Neural cell (in vitro differentiated cells): ENCODE data around the gene APOC3. TPM values are rescaled to one million over a fixed set of nuclear protein-coding genes. Genes with fewer than 3 reads are reported as not detected.

Experiments
- H2AFZ ChIP-seq: fragments of 200-600, 300-800 bp; sonication (generic), shearing (Covaris generic); 2 replicates; pipeline ENCODE4 v1.6.0; 2014; ENCODE audit warnings: low read depth, mild to moderate bottlenecking, antibody characterized with exemption, low read length, moderate library complexity
- H3F3A ChIP-seq: fragments of 200-600 bp; shearing (Covaris generic); 2 replicates; pipeline ENCODE4 v1.6.1; 2016; ENCODE audit warnings: mild to moderate bottlenecking, moderate library complexity, mixed read lengths, antibody characterized with exemption, low read length; ENCODE audit not compliant: insufficient read depth, poor library complexity, severe bottlenecking
- H3K27ac ChIP-seq: fragments of 200-600, 300-800 bp; sonication (generic), shearing (Covaris generic); 2 replicates; pipeline ENCODE4 v1.5.1; 2014; ENCODE audit warnings: mild to moderate bottlenecking, low read length, moderate library complexity
- H3K27me3 ChIP-seq: fragments of 300-800, 200-600 bp; sonication (generic), shearing (Covaris generic); 2 replicates; pipeline ENCODE4 v1.6.0; 2014; ENCODE audit warnings: mild to moderate bottlenecking, low read depth, low read length, moderate library complexity; ENCODE audit not compliant: insufficient read depth
- H3K36me3 ChIP-seq: fragments of 300-800, 200-600 bp; sonication (generic), shearing (Covaris generic); 2 replicates; pipeline ENCODE4 v1.5.1; 2014; ENCODE audit warnings: mild to moderate bottlenecking, antibody characterized with exemption, low read length, moderate library complexity; ENCODE audit not compliant: insufficient read depth
- H3K4me2 ChIP-seq: fragments of 300-800, 200-600 bp; sonication (generic), shearing (Covaris generic); 2 replicates; pipeline ENCODE4 v1.6.0; 2014; ENCODE audit warnings: mild to moderate bottlenecking, low read length
- H3K4me3 ChIP-seq: fragments of 300-800, 200-600 bp; sonication (generic), shearing (Covaris generic); 2 replicates; pipeline ENCODE4 v1.5.1; 2014; ENCODE audit warnings: mild to moderate bottlenecking, low read length, moderate library complexity
- H3K79me2 ChIP-seq: fragments of 200-600 bp; shearing (Covaris generic); replicated peaks from 2 replicates; pipeline ENCODE4 v1.6.0; 2014; ENCODE audit warnings: mild to moderate bottlenecking, low read length, moderate library complexity; ENCODE audit not compliant: insufficient read depth
- H3K9ac ChIP-seq: fragments of 300-800, 200-600 bp; sonication (generic), shearing (Covaris generic); 2 replicates; pipeline ENCODE4 v1.6.1; 2016; ENCODE audit warnings: mild to moderate bottlenecking, low read length, mixed read lengths
- H3K9me2 ChIP-seq: fragments of 200-600 bp; shearing (Covaris generic); 2 replicates; pipeline ENCODE4 v1.6.1; 2016; ENCODE audit warnings: mild to moderate bottlenecking, low read length, mixed read lengths; ENCODE audit not compliant: insufficient read depth
- H3K9me3 ChIP-seq: fragments of 200-600, 300-800 bp; sonication (generic), shearing (Covaris generic); 2 replicates; pipeline ENCODE4 v1.6.1; 2016; ENCODE audit warnings: mild to moderate bottlenecking, mixed run types, low read length, moderate library complexity, mixed read lengths
- H4K20me1 ChIP-seq: fragments of 200-600 bp; shearing (Covaris generic); 2 replicates; pipeline ENCODE4 v1.6.1; 2016; ENCODE audit warnings: mild to moderate bottlenecking, mixed run types; ENCODE audit not compliant: insufficient read depth
- EP300 ChIP-seq: fragments of 450-650 bp; conservative IDR thresholded peaks from 2 replicates; pipeline ENCODE4 v1.6.1; 2014; ENCODE audit warnings: antibody characterized with exemption, mild to moderate bottlenecking, moderate library complexity; ENCODE audit not compliant: poor library complexity, severe bottlenecking
- EZH2 ChIP-seq: fragments of 200-600, 300-800 bp; shearing (Covaris generic), sonication (generic); IDR thresholded peaks from 2 replicates; pipeline ENCODE4 v1.6.1; 2014; ENCODE audit warnings: antibody characterized with exemption, low read length, borderline replicate concordance, mild to moderate bottlenecking; ENCODE audit not compliant: insufficient read depth, poor library complexity, severe bottlenecking
- MXI1 ChIP-seq: fragments of 450-650 bp; conservative IDR thresholded peaks from 2 replicates; pipeline ENCODE4 v1.6.1; 2014; ENCODE audit warnings: antibody characterized with exemption, mild to moderate bottlenecking; ENCODE audit not compliant: poor library complexity, severe bottlenecking
- POLR2AphosphoS5 ChIP-seq: IDR thresholded peaks from 2 replicates; pipeline ENCODE4 v1.6.1; 2012
- RAD21 ChIP-seq: fragments of 450-650 bp; conservative IDR thresholded peaks from 2 replicates; pipeline ENCODE4 v1.6.1; 2014; ENCODE audit warnings: antibody characterized with exemption, mild to moderate bottlenecking, moderate library complexity
- SMC3 ChIP-seq: fragments of 450-650 bp; conservative IDR thresholded peaks from 2 replicates; pipeline ENCODE4 v1.6.1; 2014; ENCODE audit warnings: antibody characterized with exemption, mild to moderate bottlenecking, moderate library complexity; ENCODE audit not compliant: poor library complexity
- TAF1 ChIP-seq: IDR thresholded peaks from 2 replicates; pipeline ENCODE4 v1.6.1; 2012; ENCODE audit warnings: low read depth
- polyA plus RNA-seq: library from polyadenylated mRNA; depleted of rRNA; stranded (reverse); fragments of >200 nt; gene quantifications from 2 replicates; pipeline ENCODE4 v1.2.3, GENCODE V29; 2014
- TF ChIP-seq, protein P1 (sequence below): fragments of 450-650 bp; IDR thresholded peaks from 2 replicates; pipeline ENCODE4 v1.5.1; 2014; ENCODE audit warnings: antibody characterized with exemption, mild to moderate bottlenecking, moderate library complexity; ENCODE audit not compliant: poor library complexity, severe bottlenecking
- TF ChIP-seq, protein P2 (sequence below): IDR thresholded peaks from 2 replicates; pipeline ENCODE4 v1.6.1; 2012; ENCODE audit warnings: borderline replicate concordance

The APOC3 gene
- polyA plus RNA-seq, 1 donor from 2014 or later, result not detected

DNA sequence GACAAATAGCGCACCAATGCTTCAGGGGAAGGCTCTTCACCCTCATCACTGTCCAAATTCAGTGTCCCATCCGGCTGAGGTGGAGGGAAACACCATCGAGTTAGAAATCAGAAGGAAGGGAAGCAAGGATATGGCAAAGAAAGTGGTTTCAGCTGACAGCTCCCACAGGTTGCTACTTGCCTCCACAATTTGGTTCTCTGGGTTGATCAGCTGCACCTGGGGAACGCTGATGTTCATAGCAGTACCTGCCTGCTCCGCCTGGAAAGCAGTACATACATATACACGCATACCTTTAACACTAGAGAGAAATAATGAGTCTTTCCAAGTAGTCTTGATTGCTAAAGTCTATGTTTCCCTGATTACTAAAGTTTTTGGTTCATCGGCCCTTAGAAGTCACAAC lies 45.5 kb downstream of the APOC3 start:
- no peaks in the 10 kb centered on the region for H3K27me3 ChIP-seq
- H2AFZ ChIP-seq, result no peak overlapping the region
- no peaks in the 10 kb centered on the region for H3K9me3 ChIP-seq
- peaks cover 5% of the 10 kb centered on the region for H3K36me3 ChIP-seq
- H3K9ac ChIP-seq, result no peak overlapping the region
- H3K4me2 ChIP-seq, result no peak overlapping the region
- no peaks in the 10 kb centered on the region for H3K9me2 ChIP-seq
- H3F3A ChIP-seq, result no peaks in the 10 kb centered on the region
- no peak overlapping the region for H3K4me3 ChIP-seq
- no peaks in the 10 kb centered on the region for H3K79me2 ChIP-seq
- TF ChIP-seq, protein P1, sequence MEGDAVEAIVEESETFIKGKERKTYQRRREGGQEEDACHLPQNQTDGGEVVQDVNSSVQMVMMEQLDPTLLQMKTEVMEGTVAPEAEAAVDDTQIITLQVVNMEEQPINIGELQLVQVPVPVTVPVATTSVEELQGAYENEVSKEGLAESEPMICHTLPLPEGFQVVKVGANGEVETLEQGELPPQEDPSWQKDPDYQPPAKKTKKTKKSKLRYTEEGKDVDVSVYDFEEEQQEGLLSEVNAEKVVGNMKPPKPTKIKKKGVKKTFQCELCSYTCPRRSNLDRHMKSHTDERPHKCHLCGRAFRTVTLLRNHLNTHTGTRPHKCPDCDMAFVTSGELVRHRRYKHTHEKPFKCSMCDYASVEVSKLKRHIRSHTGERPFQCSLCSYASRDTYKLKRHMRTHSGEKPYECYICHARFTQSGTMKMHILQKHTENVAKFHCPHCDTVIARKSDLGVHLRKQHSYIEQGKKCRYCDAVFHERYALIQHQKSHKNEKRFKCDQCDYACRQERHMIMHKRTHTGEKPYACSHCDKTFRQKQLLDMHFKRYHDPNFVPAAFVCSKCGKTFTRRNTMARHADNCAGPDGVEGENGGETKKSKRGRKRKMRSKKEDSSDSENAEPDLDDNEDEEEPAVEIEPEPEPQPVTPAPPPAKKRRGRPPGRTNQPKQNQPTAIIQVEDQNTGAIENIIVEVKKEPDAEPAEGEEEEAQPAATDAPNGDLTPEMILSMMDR, result no peak
- no peak for TF ChIP-seq EP300
- TF ChIP-seq SMC3, result no peak
- TF ChIP-seq, protein P2, sequence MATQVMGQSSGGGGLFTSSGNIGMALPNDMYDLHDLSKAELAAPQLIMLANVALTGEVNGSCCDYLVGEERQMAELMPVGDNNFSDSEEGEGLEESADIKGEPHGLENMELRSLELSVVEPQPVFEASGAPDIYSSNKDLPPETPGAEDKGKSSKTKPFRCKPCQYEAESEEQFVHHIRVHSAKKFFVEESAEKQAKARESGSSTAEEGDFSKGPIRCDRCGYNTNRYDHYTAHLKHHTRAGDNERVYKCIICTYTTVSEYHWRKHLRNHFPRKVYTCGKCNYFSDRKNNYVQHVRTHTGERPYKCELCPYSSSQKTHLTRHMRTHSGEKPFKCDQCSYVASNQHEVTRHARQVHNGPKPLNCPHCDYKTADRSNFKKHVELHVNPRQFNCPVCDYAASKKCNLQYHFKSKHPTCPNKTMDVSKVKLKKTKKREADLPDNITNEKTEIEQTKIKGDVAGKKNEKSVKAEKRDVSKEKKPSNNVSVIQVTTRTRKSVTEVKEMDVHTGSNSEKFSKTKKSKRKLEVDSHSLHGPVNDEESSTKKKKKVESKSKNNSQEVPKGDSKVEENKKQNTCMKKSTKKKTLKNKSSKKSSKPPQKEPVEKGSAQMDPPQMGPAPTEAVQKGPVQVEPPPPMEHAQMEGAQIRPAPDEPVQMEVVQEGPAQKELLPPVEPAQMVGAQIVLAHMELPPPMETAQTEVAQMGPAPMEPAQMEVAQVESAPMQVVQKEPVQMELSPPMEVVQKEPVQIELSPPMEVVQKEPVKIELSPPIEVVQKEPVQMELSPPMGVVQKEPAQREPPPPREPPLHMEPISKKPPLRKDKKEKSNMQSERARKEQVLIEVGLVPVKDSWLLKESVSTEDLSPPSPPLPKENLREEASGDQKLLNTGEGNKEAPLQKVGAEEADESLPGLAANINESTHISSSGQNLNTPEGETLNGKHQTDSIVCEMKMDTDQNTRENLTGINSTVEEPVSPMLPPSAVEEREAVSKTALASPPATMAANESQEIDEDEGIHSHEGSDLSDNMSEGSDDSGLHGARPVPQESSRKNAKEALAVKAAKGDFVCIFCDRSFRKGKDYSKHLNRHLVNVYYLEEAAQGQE, result no peak
- TF ChIP-seq RAD21, result no peak
- no peak for TF ChIP-seq POLR2AphosphoS5
- TF ChIP-seq TAF1, result no peak
- TF ChIP-seq MXI1, result no peak
- TF ChIP-seq EZH2, result no peak
- H4K20me1 ChIP-seq, result no peaks in the 10 kb centered on the region
- no peak overlapping the region for H3K27ac ChIP-seq

DNA sequence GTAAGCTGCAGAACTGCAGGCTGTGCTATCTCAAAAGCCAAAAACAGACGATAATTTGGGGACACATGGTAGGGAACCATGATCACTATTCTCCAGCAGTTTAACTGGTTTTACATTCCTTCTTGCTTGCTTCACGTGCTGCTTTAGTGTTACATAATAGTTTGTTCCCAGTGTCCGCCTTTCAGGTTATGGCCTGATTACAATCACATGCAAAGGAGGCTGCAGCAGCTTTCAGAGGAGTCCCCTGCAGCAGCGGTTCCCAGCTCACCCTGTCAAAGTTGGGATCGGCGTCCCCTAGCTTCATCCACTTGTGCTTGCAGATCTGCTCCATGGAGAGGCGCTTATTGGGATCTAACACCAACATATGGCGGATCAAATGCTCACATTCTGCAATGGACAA lies 46.9 kb downstream of the APOC3 start:
- Histone ChIP-seq H3K9ac (no peak overlapping the region), H3K4me3 (no peak overlapping the region), H3K79me2 (no peaks in the 10 kb centered on the region), H3K27ac (no peak overlapping the region), H3F3A (no peaks in the 10 kb centered on the region), H3K9me3 (no peaks in the 10 kb centered on the region), H3K4me2 (no peak overlapping the region), H3K27me3 (no peaks in the 10 kb centered on the region), H2AFZ (no peak overlapping the region), H4K20me1 (no peaks in the 10 kb centered on the region), H3K36me3 (peaks cover 5% of the 10 kb centered on the region), H3K9me2 (no peaks in the 10 kb centered on the region)
- TF ChIP-seq POLR2AphosphoS5 (no peak), RAD21 (no peak), TAF1 (no peak), EP300 (no peak), SMC3 (no peak), MXI1 (no peak), EZH2 (no peak)
- TF ChIP-seq, protein P1, result no peak
- TF ChIP-seq, protein P2, result no peak
